H1 (cell line): ENCODE measurements around the gene PTPRH. TPM values are rescaled to one million over a fixed set of nuclear protein-coding genes. Genes with fewer than 3 reads are reported as not detected.

Experiments used
- CTCF ChIA-PET: fragments of 300-600 bp; sonication (Branson Sonifier 250); formaldehyde crosslinking; loops from one replicate; lab custom pipeline; 2021; ENCODE audit not compliant: partially characterized antibody; lab: Charles Lee
- POLR2A ChIA-PET: fragments of 300-600 bp; sonication (Branson Sonifier 250); formaldehyde crosslinking; loops from one replicate; lab custom pipeline; 2021; ENCODE audit warnings: inconsistent platforms; ENCODE audit not compliant: partially characterized antibody; lab: Charles Lee
- DNase-seq, 2 experiments: peaks; one replicate each; pipeline versions ENCODE4 v3.0.0 to v3.0.0-alpha.2; 2010 to 2022; ENCODE audit warnings: low spot score in 2 of 2, low read depth in 1 of 2, mixed read lengths in 1 of 2
- FAIRE-seq: peaks from 2 replicates; lab custom pipeline; 2011; peaks lifted over from hg19 to GRCh38; lab: Jason Lieb, UNC
- H2AFZ ChIP-seq: 2 replicates; pipeline ENCODE4 v1.8.1; 2012; ENCODE audit warnings: low read length, inconsistent platforms
- H2AK5ac ChIP-seq: 2 replicates; pipeline ENCODE4 v1.6.1; 2013; ENCODE audit warnings: low read depth, low read length
- H2BK120ac ChIP-seq: replicated peaks from 2 replicates; pipeline ENCODE3; 2013; ENCODE audit warnings: low read depth, low read length, inconsistent platforms
- H2BK12ac ChIP-seq: 2 replicates; pipeline ENCODE4 v1.6.1; 2013; ENCODE audit warnings: low read depth, low read length
- H2BK15ac ChIP-seq: 2 replicates; pipeline ENCODE4 v1.6.1; 2013; ENCODE audit warnings: low read length
- H2BK20ac ChIP-seq: 2 replicates; pipeline ENCODE4 v1.6.1; 2013; ENCODE audit warnings: low read length
- H2BK5ac ChIP-seq: 2 replicates; pipeline ENCODE4 v1.6.1; 2013; ENCODE audit warnings: low read depth, low read length
- H3K14ac ChIP-seq: 2 replicates; pipeline ENCODE4 v1.6.1; 2013; ENCODE audit warnings: inconsistent platforms; ENCODE audit not compliant: insufficient read length
- H3K18ac ChIP-seq: 2 replicates; pipeline ENCODE4 v1.6.1; 2013; ENCODE audit warnings: low read length; ENCODE audit errors: extremely low read depth
- H3K23ac ChIP-seq: 2 replicates; pipeline ENCODE4 v1.6.1; 2013; ENCODE audit warnings: inconsistent platforms; ENCODE audit not compliant: insufficient read length
- H3K23me2 ChIP-seq: 2 replicates; pipeline ENCODE4 v1.6.1; 2013; ENCODE audit warnings: low read depth, low read length
- H3K27ac ChIP-seq: 2 replicates; pipeline ENCODE4 v1.6.1; 2011; ENCODE audit warnings: low read depth, low read length, inconsistent platforms
- H3K27me3 ChIP-seq, 4 experiments: replicated peaks in 1 of 4; 1 replicate in 1 of 4; 2 replicates in 3 of 4; pipeline versions ENCODE4 v1.6.1 to v1.8.1; 2011 to 2013; ENCODE audit warnings: low read length in 3 of 4, mild to moderate bottlenecking in 3 of 4, inconsistent platforms in 2 of 4, mixed read lengths in 2 of 4, moderate library complexity in 1 of 4; ENCODE audit not compliant: control insufficient read depth in 3 of 4, insufficient read depth in 3 of 4; ENCODE audit errors: extremely low read depth in 1 of 4
- H3K36me3 ChIP-seq, 4 experiments: 2 replicates each; pipeline versions ENCODE4 v1.6.1 to v1.8.1; 2011 to 2013; ENCODE audit warnings: mild to moderate bottlenecking in 4 of 4, low read length in 3 of 4, moderate library complexity in 2 of 4, control low read depth in 1 of 4, inconsistent platforms in 1 of 4; ENCODE audit not compliant: insufficient read depth in 4 of 4, control insufficient read depth in 2 of 4
- H3K4ac ChIP-seq: replicated peaks from 2 replicates; pipeline ENCODE3; 2013; ENCODE audit warnings: low read length, low read depth, mixed read lengths, inconsistent platforms; ENCODE audit not compliant: insufficient read length
- H3K4me1 ChIP-seq, 4 experiments: replicated peaks in 1 of 4; 1 replicate in 1 of 4; 2 replicates in 3 of 4; pipeline versions ENCODE4 v1.6.1 to v1.8.1; 2011 to 2013; ENCODE audit warnings: low read length in 3 of 4, inconsistent platforms in 2 of 4, mixed read lengths in 1 of 4; ENCODE audit not compliant: insufficient read depth in 4 of 4, control insufficient read depth in 3 of 4
- H3K4me2 ChIP-seq, 2 experiments: 2 replicates each; pipeline versions ENCODE4 v1.6.1 to v1.8.1; 2011 to 2013; ENCODE audit warnings: low read depth in 2 of 2, low read length in 2 of 2, control low read depth in 1 of 2, inconsistent platforms in 1 of 2, mild to moderate bottlenecking in 1 of 2; ENCODE audit not compliant: insufficient read depth in 1 of 2
- H3K4me3 ChIP-seq, 4 experiments: fragments of 200-600, 300-600 bp in 1 of 4; sonication (generic), shearing (Covaris generic), sonication (Bioruptor Twin) in 1 of 4; 2 replicates each; pipeline versions ENCODE4 v1.5.1 to v1.8.1; 2011 to 2016; ENCODE audit warnings: low read length in 4 of 4, low read depth in 3 of 4, control low read depth in 2 of 4, inconsistent platforms in 2 of 4, mild to moderate bottlenecking in 2 of 4, mixed read lengths in 1 of 4, moderate library complexity in 1 of 4; ENCODE audit not compliant: insufficient read depth in 2 of 4; ENCODE audit errors: extremely low read depth in 1 of 4
- H3K56ac ChIP-seq: replicated peaks from 2 replicates; pipeline ENCODE3; 2013; ENCODE audit warnings: low read depth, mild to moderate bottlenecking, mixed read lengths, low read length, inconsistent platforms; ENCODE audit not compliant: insufficient read length
- H3K79me1 ChIP-seq: 2 replicates; pipeline ENCODE4 v1.6.1; 2013; ENCODE audit warnings: low read depth, low read length, control low read depth
- H3K79me2 ChIP-seq, 2 experiments: 2 replicates each; pipeline versions ENCODE4 v1.6.1 to v1.8.1; 2012 to 2013; ENCODE audit warnings: low read length in 2 of 2, mild to moderate bottlenecking in 2 of 2, inconsistent platforms in 1 of 2; ENCODE audit not compliant: insufficient read depth in 2 of 2, control insufficient read depth in 1 of 2
- H3K9ac ChIP-seq, 4 experiments: replicated peaks in 1 of 4; 1 replicate in 1 of 4; 2 replicates in 3 of 4; pipeline versions ENCODE4 v1.6.1 to v1.8.1; 2011 to 2013; ENCODE audit warnings: low read depth in 3 of 4, low read length in 3 of 4, control low read depth in 2 of 4, mild to moderate bottlenecking in 2 of 4, moderate library complexity in 2 of 4, inconsistent platforms in 1 of 4; ENCODE audit errors: extremely low read depth in 1 of 4
- H3K9me3 ChIP-seq, 2 experiments: 2 replicates each; pipeline versions ENCODE4 v1.6.1 to v1.8.1; 2012 to 2013; ENCODE audit warnings: mild to moderate bottlenecking in 2 of 2, moderate library complexity in 2 of 2, control low read depth in 1 of 2, inconsistent platforms in 1 of 2, low read depth in 1 of 2, low read length in 1 of 2, mixed read lengths in 1 of 2; ENCODE audit not compliant: insufficient read depth in 2 of 2
- H4K20me1 ChIP-seq, 2 experiments: replicated peaks in 1 of 2; 2 replicates each; pipeline versions ENCODE3 to v1.8.1; 2011 to 2013; ENCODE audit warnings: inconsistent platforms in 2 of 2, low read length in 2 of 2, mild to moderate bottlenecking in 1 of 2; ENCODE audit not compliant: insufficient read depth in 2 of 2, control insufficient read depth in 1 of 2
- H4K5ac ChIP-seq: 2 replicates; pipeline ENCODE4 v1.6.1; 2013; ENCODE audit warnings: low read length, low read depth, mixed read lengths, inconsistent platforms; ENCODE audit not compliant: insufficient read length
- H4K8ac ChIP-seq: 2 replicates; pipeline ENCODE4 v1.8.0; 2013; ENCODE audit warnings: mild to moderate bottlenecking, moderate library complexity, low read length, inconsistent platforms; ENCODE audit not compliant: insufficient read depth; ENCODE audit errors: extremely low read depth
- H4K91ac ChIP-seq: replicated peaks from 2 replicates; pipeline ENCODE3; 2013; ENCODE audit warnings: low read length, mixed read lengths, inconsistent platforms; ENCODE audit not compliant: insufficient read length
- BRCA1 ChIP-seq: IDR thresholded peaks from 2 replicates; pipeline ENCODE4 v1.6.1; 2012; ENCODE audit warnings: low read depth, low read length, improper control_type of control experiment
- CTBP2 ChIP-seq: IDR thresholded peaks from 2 replicates; pipeline ENCODE4 v1.7.0; 2011; ENCODE audit warnings: borderline replicate concordance, mild to moderate bottlenecking, moderate library complexity, mixed read lengths, low read length; ENCODE audit not compliant: insufficient read depth, insufficient read length
- EP300 ChIP-seq, 2 experiments: IDR thresholded peaks; 1 replicate in 1 of 2; 2 replicates in 1 of 2; pipeline ENCODE4 v1.6.1; 2011 to 2012; ENCODE audit warnings: low read depth in 2 of 2, low read length in 2 of 2, mild to moderate bottlenecking in 2 of 2, borderline replicate concordance in 1 of 2, inconsistent platforms in 1 of 2, moderate library complexity in 1 of 2
- MAFK ChIP-seq: IDR thresholded peaks from 2 replicates; pipeline ENCODE4 v1.6.1; 2012; ENCODE audit warnings: low read depth, mild to moderate bottlenecking, improper control_type of control experiment, low read length
- POU5F1 ChIP-seq: IDR thresholded peaks from 2 replicates; pipeline ENCODE4 v1.6.1; 2011; ENCODE audit warnings: low read depth, mild to moderate bottlenecking, low read length, moderate library complexity
- RAD21 ChIP-seq, 2 experiments: IDR thresholded peaks in 1 of 2; conservative IDR thresholded peaks in 1 of 2; 2 replicates each; pipeline ENCODE4 v1.6.1; 2011; ENCODE audit warnings: low read depth in 2 of 2, low read length in 2 of 2, improper control_type of control experiment in 1 of 2, inconsistent platforms in 1 of 2, mild to moderate bottlenecking in 1 of 2, moderate library complexity in 1 of 2
- RBBP5 ChIP-seq: IDR thresholded peaks from 2 replicates; pipeline ENCODE4 v1.7.1; 2012; ENCODE audit warnings: low read depth, mild to moderate bottlenecking, inconsistent platforms, low read length, moderate library complexity, borderline replicate concordance
- RXRA ChIP-seq: IDR thresholded peaks from 2 replicates; pipeline ENCODE4 v1.6.1; 2011; ENCODE audit warnings: low read depth, mild to moderate bottlenecking, low read length, moderate library complexity; ENCODE audit not compliant: insufficient read depth
- SIN3A ChIP-seq, 2 experiments: IDR thresholded peaks in 1 of 2; conservative IDR thresholded peaks in 1 of 2; 2 replicates each; pipeline ENCODE4 v1.6.1; 2011 to 2012; ENCODE audit warnings: low read length in 2 of 2, improper control_type of control experiment in 1 of 2, low read depth in 1 of 2, mild to moderate bottlenecking in 1 of 2
- SIX5 ChIP-seq: IDR thresholded peaks from 2 replicates; pipeline ENCODE4 v1.6.1; 2011; ENCODE audit warnings: mild to moderate bottlenecking, low read depth, low read length
- SP4 ChIP-seq: IDR thresholded peaks from 2 replicates; pipeline ENCODE4 v1.6.1; 2012; ENCODE audit warnings: low read length, inconsistent platforms
- WGBS, 2 experiments: shearing (Covaris generic) in 1 of 2; methylation state at CpG; one replicate each; pipeline versions ENCODE4 v1.1.6 to v1.1.7; 2013 to 2015; ENCODE audit warnings: low lambda C conversion rate in 2 of 2, mixed read lengths in 2 of 2, inconsistent platforms in 1 of 2, low coverage in 1 of 2, missing lambda C conversion rate in 1 of 2; ENCODE audit not compliant: insufficient replicate concordance in 2 of 2, insufficient coverage in 1 of 2, insufficient read length in 1 of 2; ENCODE audit errors: extremely low coverage in 1 of 2, missing lambda C conversion rate in 1 of 2; 5-methylcytosine and 5-hydroxymethylcytosine counted together
- polyA plus RNA-seq, 7 experiments: library from polyadenylated mRNA; depleted of rRNA in 3 of 7; stranded (reverse) in 5 of 7; unstranded in 2 of 7; fragments of >200 nt in 5 of 7; fragments of 200-250 nt in 2 of 7; gene quantifications; 1 replicate in 5 of 7; 2 replicates in 1 of 7; 4 replicates in 1 of 7; pipeline versions ENCODE4 v1.2.1 to v1.2.3, GENCODE V29; 2011 to 2013; ENCODE audit warnings: missing spikeins in 2 of 7, mixed read lengths in 2 of 7
- total RNA-seq: library from RNA; stranded (reverse); fragmentation: NEBNext Ultra II Directional; extraction: Animal tissue kit (Norgen Biotek cat#: 25700); gene quantifications from 2 replicates; pipeline ENCODE4 v1.2.1, GENCODE V29; 2021
- TF ChIP-seq, protein P1 (sequence below): IDR thresholded peaks from 2 replicates; pipeline ENCODE4 v1.6.1; 2012; ENCODE audit warnings: inconsistent platforms

PTPRH gene
- total and polyA plus RNA-seq, 2 of the 8 experiments (the other 6 are each of a cell fraction or from before 2014, with no cell fraction given): 0.30 to 0.39 TPM

DNA sequence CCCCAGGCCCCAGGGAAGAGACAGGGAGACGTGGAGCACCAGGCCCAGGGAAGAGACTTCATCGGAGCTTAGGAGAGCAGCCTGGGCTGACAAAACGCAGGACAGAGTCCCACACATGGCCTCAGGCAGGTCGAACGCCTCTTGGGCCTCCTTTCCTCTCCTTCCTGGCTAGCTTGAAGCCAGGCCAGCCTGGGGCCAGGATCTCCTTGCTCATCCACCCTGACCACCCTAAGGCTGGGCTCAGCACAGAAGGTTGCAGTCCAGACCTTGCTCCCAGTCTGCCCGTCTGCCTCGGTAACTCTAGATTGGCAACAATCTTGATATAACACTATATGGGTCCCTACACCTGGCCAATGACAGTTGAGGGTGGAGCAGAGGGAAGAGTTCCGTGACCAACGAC, 39.4 kb upstream of the PTPRH start:
- no peaks in the 10 kb centered on the region for H3K9me3 ChIP-seq
- H2BK12ac ChIP-seq: no peak overlapping the region
- ChIA-PET POLR2A (interaction anchor here (0.6 to 1.6 kb wide), 8 partner anchors 9 to 165 kb away, joined by 3 to 5 read pairs (median 4); partner anchors contain the start of genes HSPBP1 and PPP6R1), CTCF (interaction anchor here (1.0 kb wide), 1 partner anchor 170 kb away, joined by 3 read pairs; no protein-coding TSS in a partner anchor)
- no peak overlapping the region for H3K23ac ChIP-seq
- H2BK120ac ChIP-seq: no peak overlapping the region
- H3K27ac ChIP-seq: no peak overlapping the region
- H2BK5ac ChIP-seq: no peak overlapping the region; the same call in 1 of the 2 replicates
- DNase-seq (no peak), FAIRE-seq (no peak)
- 91% methylated on average over 9 of the region's 9 CpGs; no CpG with 5 or more reads in 1 of the 2 experiments for WGBS, 2 experiments
- H4K5ac ChIP-seq: no peak overlapping the region
- H2AFZ ChIP-seq: no peak overlapping the region
- H2BK20ac ChIP-seq: no peak overlapping the region
- peaks cover 8 to 62% of the 10 kb centered on the region in 2 experiments; a peak in 3 of 4 replicates for H3K79me2 ChIP-seq
- H3K18ac ChIP-seq: no peak overlapping the region
- H3K23me2 ChIP-seq: no peaks in the 10 kb centered on the region
- no peak overlapping the region for H3K4me3 ChIP-seq
- no peak overlapping the region for H2BK15ac ChIP-seq
- no peak overlapping the region for H3K56ac ChIP-seq
- no peak overlapping the region for H3K4ac ChIP-seq
- H4K91ac ChIP-seq: no peak overlapping the region
- H2AK5ac ChIP-seq: no peak overlapping the region
- H3K27me3 ChIP-seq: no peaks in the 10 kb centered on the region
- peaks cover 0 to 3% (median under 1%) of the 10 kb centered on the region in 4 experiments; a peak in 2 of 7 replicates for H3K4me1 ChIP-seq
- no peak overlapping the region for H4K8ac ChIP-seq
- H3K36me3 ChIP-seq: peaks cover 3 to 23% (median 9%) of the 10 kb centered on the region in 4 experiments; a peak in 5 of 8 replicates
- no peak overlapping the region for H3K14ac ChIP-seq
- H3K4me2 ChIP-seq: no peak overlapping the region
- H4K20me1 ChIP-seq: peaks cover 18 to 46% of the 10 kb centered on the region in 2 experiments
- peaks cover 25% of the 10 kb centered on the region for H3K79me1 ChIP-seq
- H3K9ac ChIP-seq: no peak overlapping the region
- TF ChIP-seq POU5F1: no peak
- TF ChIP-seq SIN3A (conservative IDR thresholded peaks at IDR 0.05 in 1 of 2, IDR thresholded peaks at IDR 0.05 in 1 of 2; ENCODE audit: low read depth in 1 of 2, low read length in 2 of 2): no peak
- TF ChIP-seq EP300 (IDR thresholded peaks at IDR 0.05; ENCODE audit: borderline replicate concordance in 1 of 2, low read depth in 2 of 2, low read length in 2 of 2): no peak
- no peak for TF ChIP-seq RAD21 (IDR thresholded peaks at IDR 0.05 in 1 of 2, conservative IDR thresholded peaks at IDR 0.05 in 1 of 2; ENCODE audit: low read depth in 2 of 2, low read length in 2 of 2)
- no peak for TF ChIP-seq RBBP5
- TF ChIP-seq SIX5: no peak
- TF ChIP-seq MAFK: no peak
- TF ChIP-seq, protein P1, sequence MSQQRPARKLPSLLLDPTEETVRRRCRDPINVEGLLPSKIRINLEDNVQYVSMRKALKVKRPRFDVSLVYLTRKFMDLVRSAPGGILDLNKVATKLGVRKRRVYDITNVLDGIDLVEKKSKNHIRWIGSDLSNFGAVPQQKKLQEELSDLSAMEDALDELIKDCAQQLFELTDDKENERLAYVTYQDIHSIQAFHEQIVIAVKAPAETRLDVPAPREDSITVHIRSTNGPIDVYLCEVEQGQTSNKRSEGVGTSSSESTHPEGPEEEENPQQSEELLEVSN: no peak
- TF ChIP-seq SP4: no peak
- no peak for TF ChIP-seq CTBP2
- no peak for TF ChIP-seq RXRA
- TF ChIP-seq BRCA1: no peak
